Astrocyte (in vitro differentiated cells and primary cell): Measurements from ENCODE around the gene SNAP47.

Source experiments
- CTCF ChIP-seq: IDR thresholded peaks from 2 replicates; pipeline ENCODE4 v1.5.1; 2011; ENCODE audit warnings: low read depth, mild to moderate bottlenecking, inconsistent platforms, low read length, moderate library complexity; ENCODE audit not compliant: insufficient read depth
- EZH2 ChIP-seq: IDR thresholded peaks from 2 replicates; pipeline ENCODE4 v1.6.1; 2012; ENCODE audit warnings: mild to moderate bottlenecking, low read length, inconsistent platforms; ENCODE audit not compliant: insufficient read depth

DNA sequence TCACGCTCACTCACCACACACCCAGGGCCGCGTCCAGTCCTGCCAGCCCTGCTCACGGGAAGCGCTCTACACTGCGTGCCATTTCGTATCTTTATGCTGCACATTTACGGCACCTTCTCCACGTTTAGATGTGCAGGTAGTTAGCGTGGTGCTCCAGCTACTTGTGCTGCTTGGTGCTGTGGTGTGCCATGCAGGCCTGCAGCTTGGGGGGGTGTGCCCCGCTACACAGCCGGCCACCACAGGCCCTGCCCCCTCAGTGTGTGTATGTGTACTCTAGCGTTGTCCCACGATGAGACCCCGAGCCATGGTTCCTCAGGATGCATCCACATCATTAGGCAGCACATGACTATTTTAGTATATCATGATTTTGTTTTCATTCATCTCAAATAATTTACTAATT is 38.3 kb downstream of the SNAP47 start:
- no peak for TF ChIP-seq CTCF
- TF ChIP-seq EZH2: no peak
